Thyroid gland (tissue), 4 donors: ENCODE measurements around the gene HES7. TPM values are rescaled to one million over a fixed set of nuclear protein-coding genes. Genes with fewer than 3 reads are reported as not detected.
A peak's percentile ranks its signal among the peaks of the same experiment; 100 is the strongest.
"Not testable (repeated sequence)": the region's sequence is repeated elsewhere in the genome, so short reads cannot be mapped to it uniquely, and the experiment has no call there.

Experiments used
- DNase-seq, 2 donors: peaks; one replicate each; pipeline ENCODE4 v3.0.0-alpha.2; 2019
- H3K27ac ChIP-seq, 3 donors: fragments of 200-600 bp; sonication (generic); 1 replicate in 2 of 3; 2 replicates in 1 of 3; pipeline ENCODE4 v1.5.1; 2016 to 2019; ENCODE audit warnings: mild to moderate bottlenecking in 1 of 3, moderate library complexity in 1 of 3
- H3K27me3 ChIP-seq: fragments of 200-600 bp; sonication (generic); one replicate; pipeline ENCODE4 v1.5.1; 2019
- H3K36me3 ChIP-seq, 2 donors: fragments of 200-600 bp; sonication (generic); one replicate each; pipeline ENCODE4 v1.5.1; 2016 to 2019
- H3K4me1 ChIP-seq, 2 donors: fragments of 200-600 bp; sonication (generic); one replicate each; pipeline ENCODE4 v1.5.1; 2017 to 2019
- H3K4me3 ChIP-seq, 3 donors: fragments of 200-600 bp; sonication (generic); replicated peaks in 1 of 3; 1 replicate in 2 of 3; 2 replicates in 1 of 3; pipeline ENCODE4 v1.5.1; 2016; ENCODE audit warnings: mild to moderate bottlenecking in 1 of 3
- H3K9me3 ChIP-seq: fragments of 200-600 bp; sonication (generic); one replicate; pipeline ENCODE4 v1.5.1; 2017
- POLR2A ChIP-seq, 2 donors: fragments of 450-650 bp; IDR thresholded peaks; one replicate each; pipeline ENCODE4 v1.6.1; 2017; ENCODE audit warnings: antibody characterized with exemption in 2 of 2, mild to moderate bottlenecking in 2 of 2, moderate library complexity in 1 of 2
- WGBS, 2 donors: methylation state at CpG; one replicate each; pipeline ENCODE4 v1.1.5; 2017; 5-methylcytosine and 5-hydroxymethylcytosine counted together
- intact Hi-C: fragments of 100-400 bp; cut with DNase I; formaldehyde crosslinking; loops from one replicate; pipeline ENCODE4 v1.15.1; 2023
- total RNA-seq, 4 donors: library from RNA; depleted of rRNA; stranded (reverse); fragments of >200 nt; gene quantifications; one replicate each; pipeline ENCODE4 v1.2.3, GENCODE V29; 2016
- TF ChIP-seq, protein P1 (sequence below), 6 experiments: fragments of 200-600 bp in 3 of 6; fragments of 450-650 bp in 3 of 6; sonication (generic) in 3 of 6; IDR thresholded peaks; one replicate each; pipeline ENCODE4 v1.5.1; 2016 to 2019; ENCODE audit warnings: antibody characterized with exemption in 6 of 6, mild to moderate bottlenecking in 2 of 6, inconsistent platforms in 1 of 6, moderate library complexity in 1 of 6

Gene HES7
- total RNA-seq, 4 donors from 2014 or later, result 1.7 TPM; not detected in 3

DNA sequence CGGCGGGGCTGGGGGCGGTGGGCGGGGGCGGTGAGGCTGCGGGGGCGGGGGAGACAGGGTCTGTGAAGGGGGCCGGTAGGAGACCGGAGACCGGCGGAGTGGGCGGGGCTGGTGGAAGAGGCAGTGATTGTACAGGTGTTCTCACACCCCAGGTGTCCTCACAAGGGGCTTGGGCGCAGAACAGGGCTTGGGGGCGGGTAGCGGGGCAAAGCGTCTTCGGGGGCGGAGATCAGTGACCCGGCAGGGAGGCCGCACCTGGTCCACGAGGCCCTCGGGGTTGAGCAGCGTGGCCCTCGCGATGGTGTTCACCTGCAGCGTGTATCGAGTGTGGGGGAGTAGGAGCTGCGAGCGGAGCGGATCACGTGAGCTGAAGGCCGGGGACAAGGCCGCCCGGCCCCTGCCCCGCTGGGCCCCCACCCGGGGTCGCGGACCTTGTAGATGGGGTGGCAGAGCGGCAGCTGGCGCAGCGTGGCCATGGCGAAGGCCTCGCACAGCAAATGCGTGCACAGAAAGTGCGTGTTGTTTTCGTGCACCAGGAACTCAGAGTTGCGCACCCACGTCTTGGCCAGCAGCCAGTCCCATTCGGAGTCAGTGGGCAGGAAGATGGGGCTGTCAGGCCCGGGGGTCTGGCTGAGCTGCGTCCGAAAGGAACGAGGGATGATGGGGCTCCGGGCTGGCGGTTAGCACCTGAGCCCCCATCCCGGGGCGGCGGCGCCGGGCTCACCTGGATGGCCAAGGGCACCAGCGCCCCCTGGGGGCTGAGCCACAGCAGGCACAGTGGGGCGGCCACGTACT is 14.0 kb downstream of the HES7 start:
- DNase-seq, result peak; percentile 76 to 79
- WGBS, 2 donors, result 0 to 2% methylated on average over 12 to 42 of the region's 63 CpGs
- TF ChIP-seq, protein P1, sequence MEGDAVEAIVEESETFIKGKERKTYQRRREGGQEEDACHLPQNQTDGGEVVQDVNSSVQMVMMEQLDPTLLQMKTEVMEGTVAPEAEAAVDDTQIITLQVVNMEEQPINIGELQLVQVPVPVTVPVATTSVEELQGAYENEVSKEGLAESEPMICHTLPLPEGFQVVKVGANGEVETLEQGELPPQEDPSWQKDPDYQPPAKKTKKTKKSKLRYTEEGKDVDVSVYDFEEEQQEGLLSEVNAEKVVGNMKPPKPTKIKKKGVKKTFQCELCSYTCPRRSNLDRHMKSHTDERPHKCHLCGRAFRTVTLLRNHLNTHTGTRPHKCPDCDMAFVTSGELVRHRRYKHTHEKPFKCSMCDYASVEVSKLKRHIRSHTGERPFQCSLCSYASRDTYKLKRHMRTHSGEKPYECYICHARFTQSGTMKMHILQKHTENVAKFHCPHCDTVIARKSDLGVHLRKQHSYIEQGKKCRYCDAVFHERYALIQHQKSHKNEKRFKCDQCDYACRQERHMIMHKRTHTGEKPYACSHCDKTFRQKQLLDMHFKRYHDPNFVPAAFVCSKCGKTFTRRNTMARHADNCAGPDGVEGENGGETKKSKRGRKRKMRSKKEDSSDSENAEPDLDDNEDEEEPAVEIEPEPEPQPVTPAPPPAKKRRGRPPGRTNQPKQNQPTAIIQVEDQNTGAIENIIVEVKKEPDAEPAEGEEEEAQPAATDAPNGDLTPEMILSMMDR (IDR thresholded peaks at IDR 0.05), result peak; percentile 68 to 95 (median 86)
- no peak for TF ChIP-seq POLR2A (IDR thresholded peaks at IDR 0.05)
- Histone ChIP-seq H3K27ac (no peak overlapping the region), H3K4me3 (peak overlapping the region in 1 of 3 donors; percentile 31), H3K36me3 (no peaks in the 10 kb centered on the region), H3K27me3 (no peaks in the 10 kb centered on the region), H3K9me3 (no peaks in the 10 kb centered on the region), H3K4me1 (peaks cover 0 to 11% of the 10 kb centered on the region in 2 donors)
- intact Hi-C loops, result no loop called here

DNA sequence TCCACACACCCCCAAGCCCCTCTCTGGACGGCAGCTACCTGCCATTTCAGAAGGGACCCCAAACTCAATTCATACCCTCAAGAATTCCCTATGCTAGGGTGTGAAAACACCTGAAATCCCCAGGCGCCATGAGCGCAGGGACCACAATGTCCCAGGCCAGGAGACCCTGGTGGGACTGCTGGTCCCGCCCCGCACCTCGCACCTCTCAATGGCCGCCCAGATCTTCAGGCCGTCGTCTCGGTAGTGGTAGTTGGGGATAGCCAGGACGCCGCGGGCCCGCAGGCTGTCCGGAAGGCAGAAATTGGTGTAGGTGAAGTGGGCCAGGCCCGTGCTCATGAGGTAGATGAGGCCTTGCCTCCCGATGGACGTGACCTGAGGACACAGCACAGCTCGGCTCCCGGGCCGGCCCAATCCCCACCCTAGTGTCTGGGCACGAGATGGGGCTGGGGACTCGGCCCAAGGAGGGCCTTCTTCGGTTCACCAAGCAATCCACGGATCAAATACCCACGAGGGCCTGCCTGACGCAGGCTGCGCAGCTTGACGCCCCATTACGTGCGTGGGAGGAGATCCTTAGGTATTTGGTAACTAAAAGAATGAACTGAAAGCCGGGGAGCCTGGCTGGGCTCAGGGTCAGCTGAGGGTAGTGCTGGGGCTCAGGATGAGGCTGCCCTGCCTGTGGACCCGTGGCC is 14.8 kb downstream of the HES7 start:
- intact Hi-C loops, result no loop called here
- no peak overlapping the region for H3K27ac ChIP-seq
- no peaks in the 10 kb centered on the region for H3K36me3 ChIP-seq
- no peaks in the 10 kb centered on the region for H3K27me3 ChIP-seq
- H3K4me1 ChIP-seq, result peaks cover 0 to 11% of the 10 kb centered on the region in 2 donors
- 85 to 91% methylated on average over 20 to 30 of the region's 33 CpGs for WGBS, 2 donors
- no peak overlapping the region for H3K4me3 ChIP-seq
- TF ChIP-seq, protein P1 (IDR thresholded peaks at IDR 0.05), result no peak
- TF ChIP-seq POLR2A (IDR thresholded peaks at IDR 0.05), result no peak
- no peaks in the 10 kb centered on the region for H3K9me3 ChIP-seq
- no peak for DNase-seq

DNA sequence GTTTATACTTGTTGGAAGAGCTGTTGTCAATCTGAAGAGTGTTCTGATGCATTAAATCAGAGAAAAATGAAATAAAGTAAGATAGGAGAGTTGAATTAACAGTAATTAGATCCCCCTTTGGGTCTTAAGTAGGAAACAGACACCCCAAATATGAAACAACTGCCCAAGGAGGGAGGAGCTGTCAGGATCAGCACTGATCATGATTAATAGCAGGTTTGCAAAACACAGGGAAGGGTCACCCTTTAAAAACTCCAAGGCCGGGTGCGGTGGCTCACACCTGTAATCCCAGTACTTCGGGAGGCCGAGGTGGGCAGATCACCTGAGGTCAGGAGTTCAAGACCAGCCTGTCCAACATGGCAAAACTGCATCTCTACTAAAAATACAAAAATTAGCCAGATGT is 16.9 kb downstream of the HES7 start:
- H3K36me3 ChIP-seq, H3K27ac ChIP-seq, H3K4me3 ChIP-seq, DNase-seq, H3K27me3 ChIP-seq, H3K9me3 ChIP-seq, intact Hi-C loops: not testable (repeated sequence)
- 82 to 86% methylated on average over 4 of the region's 4 CpGs for WGBS, 2 donors
- peaks cover 0 to 11% of the 10 kb centered on the region in 2 donors for H3K4me1 ChIP-seq

DNA sequence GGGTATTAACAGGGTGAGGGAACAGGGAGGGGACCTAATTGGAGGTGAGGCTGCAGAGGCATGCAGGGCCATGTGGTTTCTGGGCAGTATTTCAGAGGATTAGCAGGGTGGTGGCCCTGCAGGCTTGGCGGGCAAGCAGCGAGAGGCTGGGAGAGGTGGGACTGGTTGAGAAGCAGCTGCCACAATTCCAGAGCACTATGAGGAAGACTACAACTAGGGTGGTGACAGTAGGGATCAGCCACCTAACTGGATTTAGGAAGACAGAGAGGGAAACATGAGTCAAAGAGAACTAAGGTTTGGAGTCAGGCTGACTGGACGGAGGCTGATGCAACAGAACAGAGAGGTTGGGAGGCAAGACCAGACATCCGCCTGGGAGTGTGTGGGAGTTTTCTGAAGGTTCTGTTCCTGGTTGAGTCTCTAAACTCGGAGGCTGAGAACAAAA is 17.9 kb downstream of the HES7 start:
- H3K27ac ChIP-seq, result no peak overlapping the region
- TF ChIP-seq, protein P1 (IDR thresholded peaks at IDR 0.05), result no peak
- no peak for TF ChIP-seq POLR2A (IDR thresholded peaks at IDR 0.05)
- H3K36me3 ChIP-seq, result no peaks in the 10 kb centered on the region
- H3K4me1 ChIP-seq, result peaks cover 0 to 11% of the 10 kb centered on the region in 2 donors
- H3K27me3 ChIP-seq, result no peaks in the 10 kb centered on the region
- no peaks in the 10 kb centered on the region for H3K9me3 ChIP-seq
- 85% methylated on average over 5 of the region's 5 CpGs for WGBS, 2 donors
- no peak for DNase-seq
- intact Hi-C loops, result no loop called here
- no peak overlapping the region for H3K4me3 ChIP-seq

DNA sequence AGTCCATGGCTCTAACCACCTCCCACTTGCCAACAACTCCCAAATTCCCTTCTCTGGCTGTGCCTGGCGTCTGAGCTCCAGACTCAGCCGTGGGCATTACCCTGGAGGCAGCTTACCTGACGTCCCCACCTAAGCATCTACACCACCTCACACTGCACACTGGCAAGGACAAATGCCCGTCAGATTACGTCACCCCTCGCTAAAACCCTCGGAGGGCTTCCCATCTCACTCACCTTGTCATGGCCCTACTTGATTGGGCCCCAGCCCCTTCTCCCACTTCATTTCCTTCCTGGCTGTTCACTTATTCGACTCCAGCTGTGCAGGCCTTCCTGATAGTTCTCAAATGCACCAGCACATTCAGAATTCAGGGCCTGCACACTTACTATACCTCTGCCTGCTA is 19.0 kb downstream of the HES7 start:
- H3K27me3 ChIP-seq, result no peaks in the 10 kb centered on the region
- intact Hi-C loops, result no loop called here
- no peaks in the 10 kb centered on the region for H3K9me3 ChIP-seq
- no peak overlapping the region for H3K27ac ChIP-seq
- H3K4me3 ChIP-seq, result no peak overlapping the region
- H3K4me1 ChIP-seq, result peaks cover 0 to 8% of the 10 kb centered on the region in 2 donors
- no peak for DNase-seq
- no peaks in the 10 kb centered on the region for H3K36me3 ChIP-seq
- TF ChIP-seq, protein P1 (IDR thresholded peaks at IDR 0.05), result no peak
- no peak for TF ChIP-seq POLR2A (IDR thresholded peaks at IDR 0.05)
- WGBS, 2 donors, result 83 to 86% methylated on average over 8 of the region's 8 CpGs
